Measurements from ENCODE around the gene MAPK7.
"Not testable (repeated sequence)": the region's sequence is repeated elsewhere in the genome, so short reads cannot be mapped to it uniquely, and the experiment has no call there.

The MAPK7 gene

GRCh38 chr17:19344311-19345066 is 33.8 kb upstream of the MAPK7 start:
- H3K27me3 ChIP-seq (ENCODE audit: control insufficient read depth in 1 of 2, insufficient read depth in 2 of 2, low read length in 2 of 2) = no peaks in the 10 kb centered on the region
- no peaks in the 10 kb centered on the region for H3K36me3 ChIP-seq (ENCODE audit: insufficient read depth, low read length)
- no peak overlapping the region for H3K4me3 ChIP-seq (ENCODE audit: low read depth in 1 of 2, low read length in 2 of 2)
- H3K27ac ChIP-seq (ENCODE audit: low read depth, low read length) = no peak overlapping the region
- H3K9me3 ChIP-seq (ENCODE audit: low read length) = no peaks in the 10 kb centered on the region
- H3K4me1 ChIP-seq (ENCODE audit: insufficient read depth, low read length) = peaks cover 33% of the 10 kb centered on the region
- H3K9ac ChIP-seq (ENCODE audit: low read length) = no peak overlapping the region

GRCh38 chr17:19345067-19345460 is 33.2 kb upstream of the MAPK7 start:
- Histone ChIP-seq H3K27ac (ENCODE audit: low read depth, low read length) (no peak overlapping the region), H3K4me3 (ENCODE audit: low read depth in 1 of 2, low read length in 2 of 2) (no peak overlapping the region), H3K9ac (ENCODE audit: low read length) (no peak overlapping the region), H3K9me3 (ENCODE audit: low read length) (no peaks in the 10 kb centered on the region), H3K27me3 (ENCODE audit: control insufficient read depth in 1 of 2, insufficient read depth in 2 of 2, low read length in 2 of 2) (no peaks in the 10 kb centered on the region), H3K36me3 (ENCODE audit: insufficient read depth, low read length) (no peaks in the 10 kb centered on the region), H3K4me1 (ENCODE audit: insufficient read depth, low read length) (peaks cover 33% of the 10 kb centered on the region)

- H3K27ac ChIP-seq (ENCODE audit: low read depth, low read length) = peak overlapping the region; percentile 27
These were observed 32.6 kb upstream of the MAPK7 start for GRCh38 chr17:19345486-19346350.

GRCh38 chr17:19346351-19347255 is 31.7 kb upstream of the MAPK7 start:
- peak overlapping the region; percentile 27 for H3K27ac ChIP-seq (ENCODE audit: low read depth, low read length)
- H3K36me3 ChIP-seq (ENCODE audit: insufficient read depth, low read length) = no peaks in the 10 kb centered on the region
- peak overlapping the region; percentile 59 for H3K9ac ChIP-seq (ENCODE audit: low read length)
- H3K27me3 ChIP-seq (ENCODE audit: control insufficient read depth in 1 of 2, insufficient read depth in 2 of 2, low read length in 2 of 2) = no peaks in the 10 kb centered on the region
- H3K4me3 ChIP-seq (ENCODE audit: low read depth in 1 of 2, low read length in 2 of 2) = no peak overlapping the region
- peaks cover 33% of the 10 kb centered on the region for H3K4me1 ChIP-seq (ENCODE audit: insufficient read depth, low read length)
- no peaks in the 10 kb centered on the region for H3K9me3 ChIP-seq (ENCODE audit: low read length)

More at GRCh38 chr17:19345486-19346350, 32.6 kb upstream of the MAPK7 start:
- no peaks in the 10 kb centered on the region for H3K9me3 ChIP-seq (ENCODE audit: low read length)
- H3K4me1 ChIP-seq (ENCODE audit: insufficient read depth, low read length) = peaks cover 33% of the 10 kb centered on the region
- no peaks in the 10 kb centered on the region for H3K27me3 ChIP-seq (ENCODE audit: control insufficient read depth in 1 of 2, insufficient read depth in 2 of 2, low read length in 2 of 2)
- peak overlapping the region; percentile 59 for H3K9ac ChIP-seq (ENCODE audit: low read length)
- no peak overlapping the region for H3K4me3 ChIP-seq (ENCODE audit: low read depth in 1 of 2, low read length in 2 of 2)
- no peaks in the 10 kb centered on the region for H3K36me3 ChIP-seq (ENCODE audit: insufficient read depth, low read length)

GRCh38 chr17:19347323-19348080 is 30.8 kb upstream of the MAPK7 start:
- Histone ChIP-seq H3K36me3 (ENCODE audit: insufficient read depth, low read length) (no peaks in the 10 kb centered on the region), H3K4me1 (ENCODE audit: insufficient read depth, low read length) (peaks cover 29% of the 10 kb centered on the region), H3K27me3 (ENCODE audit: control insufficient read depth in 1 of 2, insufficient read depth in 2 of 2, low read length in 2 of 2) (no peaks in the 10 kb centered on the region), H3K4me3 (ENCODE audit: low read depth in 1 of 2, low read length in 2 of 2) (no peak overlapping the region), H3K27ac (ENCODE audit: low read depth, low read length) (peak overlapping the region; percentile 48), H3K9ac (ENCODE audit: low read length) (peak overlapping the region; percentile 29), H3K9me3 (ENCODE audit: low read length) (no peaks in the 10 kb centered on the region)

GRCh38 chr17:19348081-19348650 is 30.1 kb upstream of the MAPK7 start:
- H3K4me3 ChIP-seq (ENCODE audit: low read depth in 1 of 2, low read length in 2 of 2) = no peak overlapping the region
- H3K4me1 ChIP-seq (ENCODE audit: insufficient read depth, low read length) = peaks cover 29% of the 10 kb centered on the region
- H3K27ac ChIP-seq (ENCODE audit: low read depth, low read length) = no peak overlapping the region
- no peak overlapping the region for H3K9ac ChIP-seq (ENCODE audit: low read length)
- H3K36me3 ChIP-seq (ENCODE audit: insufficient read depth, low read length) = no peaks in the 10 kb centered on the region
- no peaks in the 10 kb centered on the region for H3K9me3 ChIP-seq (ENCODE audit: low read length)
- no peaks in the 10 kb centered on the region for H3K27me3 ChIP-seq (ENCODE audit: control insufficient read depth in 1 of 2, insufficient read depth in 2 of 2, low read length in 2 of 2)

GRCh38 chr17:19348806-19349205 is 29.5 kb upstream of the MAPK7 start:
- H3K4me3 ChIP-seq (ENCODE audit: low read depth in 1 of 2, low read length in 2 of 2) = no peak overlapping the region
- no peaks in the 10 kb centered on the region for H3K27me3 ChIP-seq (ENCODE audit: control insufficient read depth in 1 of 2, insufficient read depth in 2 of 2, low read length in 2 of 2)
- no peak overlapping the region for H3K27ac ChIP-seq (ENCODE audit: low read depth, low read length)
- H3K9me3 ChIP-seq (ENCODE audit: low read length) = no peaks in the 10 kb centered on the region
- H3K36me3 ChIP-seq (ENCODE audit: insufficient read depth, low read length) = no peaks in the 10 kb centered on the region
- peaks cover 29% of the 10 kb centered on the region for H3K4me1 ChIP-seq (ENCODE audit: insufficient read depth, low read length)
- H3K9ac ChIP-seq (ENCODE audit: low read length) = no peak overlapping the region

- H3K9ac ChIP-seq (ENCODE audit: low read length); H3K27me3 ChIP-seq (ENCODE audit: control insufficient read depth in 1 of 2, insufficient read depth in 2 of 2, low read length in 2 of 2); H3K4me1 ChIP-seq (ENCODE audit: insufficient read depth, low read length); H3K9me3 ChIP-seq (ENCODE audit: low read length); H3K27ac ChIP-seq (ENCODE audit: low read depth, low read length); H3K4me3 ChIP-seq (ENCODE audit: low read depth in 1 of 2, low read length in 2 of 2): not testable (repeated sequence)
- peaks cover 15% of the 10 kb centered on the region for H3K36me3 ChIP-seq (ENCODE audit: insufficient read depth, low read length)
These were observed 24.9 kb upstream of the MAPK7 start for GRCh38 chr17:19353401-19353800.

- peaks cover 15% of the 10 kb centered on the region for H3K36me3 ChIP-seq (ENCODE audit: insufficient read depth, low read length)
- no peak overlapping the region for H3K4me3 ChIP-seq (ENCODE audit: low read depth in 1 of 2, low read length in 2 of 2)
- H3K27ac ChIP-seq (ENCODE audit: low read depth, low read length) = no peak overlapping the region
- H3K4me1 ChIP-seq (ENCODE audit: insufficient read depth, low read length) = no peaks in the 10 kb centered on the region
- no peaks in the 10 kb centered on the region for H3K9me3 ChIP-seq (ENCODE audit: low read length)
- H3K27me3 ChIP-seq (ENCODE audit: control insufficient read depth in 1 of 2, insufficient read depth in 2 of 2, low read length in 2 of 2) = no peaks in the 10 kb centered on the region
- no peak overlapping the region for H3K9ac ChIP-seq (ENCODE audit: low read length)
These were observed 23.6 kb upstream of the MAPK7 start for GRCh38 chr17:19354748-19355147.

- no peaks in the 10 kb centered on the region for H3K9me3 ChIP-seq (ENCODE audit: low read length)
- H3K4me1 ChIP-seq (ENCODE audit: insufficient read depth, low read length) = peaks cover 9% of the 10 kb centered on the region
- no peaks in the 10 kb centered on the region for H3K27me3 ChIP-seq (ENCODE audit: control insufficient read depth in 1 of 2, insufficient read depth in 2 of 2, low read length in 2 of 2)
- no peak overlapping the region for H3K4me3 ChIP-seq (ENCODE audit: low read depth in 1 of 2, low read length in 2 of 2)
- peaks cover 15% of the 10 kb centered on the region for H3K36me3 ChIP-seq (ENCODE audit: insufficient read depth, low read length)
- H3K9ac ChIP-seq (ENCODE audit: low read length) = no peak overlapping the region
- H3K27ac ChIP-seq (ENCODE audit: low read depth, low read length) = no peak overlapping the region
These were observed 20.9 kb upstream of the MAPK7 start for GRCh38 chr17:19357351-19357750.

All from muscle layer of colon (tissue), 2 donors.